NCI-H2196 (cell line): ENCODE measurements around the gene TEF.
A peak's percentile ranks its signal among the peaks of the same experiment; 100 is the strongest.

Experiments used
- DNase-seq: peaks from one replicate; lab custom pipeline; 2025; ENCODE audit not compliant: unreplicated experiment; lab: John Stamatoyannopoulos, UW

Gene TEF

GRCh38 chr22:41381329-41382097 is at the start of gene TEF:
TSS of gene TEF (plus strand) at chr22:41381942. CDS start at chr22:41382045, 103 bp downstream.
- peak; percentile 99 for DNase-seq

- DNase-seq, result no peak
These were observed 49.4 kb upstream of the TEF start for GRCh38 chr22:41332217-41332939.

- no peak for DNase-seq
These were observed 47.9 kb upstream of the TEF start for GRCh38 chr22:41333806-41334205.

- DNase-seq, result no peak
These were observed 47.5 kb upstream of the TEF start for GRCh38 chr22:41334215-41334614.

GRCh38 chr22:41334951-41335635 is 46.6 kb upstream of the TEF start:
- DNase-seq, result no peak

GRCh38 chr22:41338614-41339212 is 43.0 kb upstream of the TEF start:
- no peak for DNase-seq

GRCh38 chr22:41339823-41340222 is 41.9 kb upstream of the TEF start:
- no peak for DNase-seq

- DNase-seq, result no peak
These were observed 41.4 kb upstream of the TEF start for GRCh38 chr22:41340357-41340756.

- no peak for DNase-seq
These were observed 40.7 kb upstream of the TEF start for GRCh38 chr22:41341012-41341411.

- DNase-seq, result no peak
These were observed 39.8 kb upstream of the TEF start for GRCh38 chr22:41341990-41342389.

- DNase-seq, result no peak
These were observed 38.4 kb upstream of the TEF start for GRCh38 chr22:41343300-41343699.

- DNase-seq, result no peak
These were observed 38.0 kb upstream of the TEF start for GRCh38 chr22:41343717-41344116.

GRCh38 chr22:41344189-41344788 is 37.5 kb upstream of the TEF start:
- no peak for DNase-seq

- DNase-seq, result no peak
These were observed 35.9 kb upstream of the TEF start for GRCh38 chr22:41345807-41346335.

GRCh38 chr22:41347066-41347859 is 34.5 kb upstream of the TEF start:
- DNase-seq, result no peak

GRCh38 chr22:41348964-41349484 is 32.7 kb upstream of the TEF start:
- DNase-seq, result no peak

GRCh38 chr22:41350087-41350486 is 31.7 kb upstream of the TEF start:
- no peak for DNase-seq

- DNase-seq, result no peak
These were observed 30.7 kb upstream of the TEF start for GRCh38 chr22:41351011-41351410.

- peak; percentile 29 for DNase-seq
These were observed 29.7 kb upstream of the TEF start for GRCh38 chr22:41352058-41352457.
